HepG2 (cell line): ENCODE results near the gene ZNF526. TPM values are rescaled to one million over a fixed set of nuclear protein-coding genes. Genes with fewer than 3 reads are reported as not detected.

ENCODE experiments used
- ATF7-NPFF ChIP-seq: sonication (generic); formaldehyde crosslinking; IDR thresholded peaks from 2 replicates; pipeline ENCODE4 v1.8.1; 2023; ENCODE audit warnings: mild to moderate bottlenecking, low read depth, missing genetic modification reagents, moderate library complexity
- FOXO1 ChIP-seq: sonication (generic); formaldehyde crosslinking; IDR thresholded peaks from 2 replicates; pipeline ENCODE4 v1.4.0; 2020; ENCODE audit warnings: missing genetic modification reagents
- HMGA1 ChIP-seq: sonication (generic); formaldehyde crosslinking; conservative IDR thresholded peaks from 2 replicates; pipeline ENCODE4 v1.4.0; 2020; ENCODE audit warnings: missing genetic modification reagents
- MLX ChIP-seq: IDR thresholded peaks from 2 replicates; pipeline ENCODE4 v1.6.1; 2016
- PHF5A ChIP-seq: IDR thresholded peaks from one replicate; pipeline ENCODE4 v1.6.1; 2018; ENCODE audit warnings: low read depth, missing genetic modification reagents; ENCODE audit not compliant: unreplicated experiment
- SATB2 ChIP-seq: sonication (generic); formaldehyde crosslinking; IDR thresholded peaks from 2 replicates; pipeline ENCODE4 v1.5.0; 2020; ENCODE audit warnings: missing genetic modification reagents
- WIZ ChIP-seq: sonication (generic); formaldehyde crosslinking; IDR thresholded peaks from 2 replicates; pipeline ENCODE4 v1.5.1; 2020; ENCODE audit warnings: mild to moderate bottlenecking, missing genetic modification reagents
- ZBTB34 ChIP-seq: sonication (generic); formaldehyde crosslinking; IDR thresholded peaks from 2 replicates; pipeline ENCODE4 v1.8.0; 2022; ENCODE audit warnings: mild to moderate bottlenecking, missing genetic modification reagents
- ZFP41 ChIP-seq: sonication (generic); formaldehyde crosslinking; IDR thresholded peaks from 2 replicates; pipeline ENCODE4 v1.4.0; 2020; ENCODE audit warnings: mild to moderate bottlenecking, missing genetic modification reagents, borderline replicate concordance
- ZNF17 ChIP-seq: sonication (generic); formaldehyde crosslinking; IDR thresholded peaks from 2 replicates; pipeline ENCODE4 v1.5.0; 2020; ENCODE audit warnings: mild to moderate bottlenecking, missing genetic modification reagents
- ZNF20 ChIP-seq: sonication (generic); formaldehyde crosslinking; IDR thresholded peaks from 2 replicates; pipeline ENCODE4 v1.4.0; 2020; ENCODE audit warnings: mild to moderate bottlenecking, moderate library complexity, missing genetic modification reagents
- ZNF24 ChIP-seq: fragments of 450-650 bp; IDR thresholded peaks from 2 replicates; pipeline ENCODE4 v1.6.1; 2017; ENCODE audit warnings: antibody characterized with exemption, mild to moderate bottlenecking
- ZNF407 ChIP-seq: sonication (generic); formaldehyde crosslinking; IDR thresholded peaks from one replicate; pipeline ENCODE4 v1.5.1; 2020; ENCODE audit warnings: mild to moderate bottlenecking, missing genetic modification reagents; ENCODE audit errors: not compliant biosample characterization
- ZNF687 ChIP-seq: sonication (generic); formaldehyde crosslinking; IDR thresholded peaks from 2 replicates; pipeline ENCODE4 v1.5.1; 2020; ENCODE audit warnings: mild to moderate bottlenecking, missing genetic modification reagents, moderate library complexity
- polyA plus RNA-seq, 8 experiments: library from polyadenylated mRNA; depleted of rRNA in 3 of 8; stranded (reverse) in 7 of 8; unstranded in 1 of 8; fragments of >200 nt; fragmentation: Illumina TruSeq in 4 of 8; extraction: Trizol in 4 of 8; gene quantifications; 2 replicates each; pipeline versions ENCODE4 v1.2.1 to v1.2.3, GENCODE V29; 2011 to 2016; ENCODE audit warnings: low read depth in 4 of 8, missing spikeins in 1 of 8, mixed read lengths in 1 of 8; ENCODE audit not compliant: insufficient read depth in 1 of 8
- total RNA-seq, 5 experiments: library from RNA; depleted of rRNA; stranded (reverse); fragments of >200 nt; fragmentation: Illumina TruSeq; extraction: Trizol; gene quantifications; 2 replicates each; pipeline ENCODE4 v1.2.3, GENCODE V29; 2016; ENCODE audit warnings: low read depth in 1 of 5

ZNF526 gene
- total and polyA plus RNA-seq, 2 of the 13 experiments (the other 11 are each of a cell fraction or from before 2014, with no cell fraction given), result 3.3 to 8.4 TPM

GRCh38 chr19:42217520-42218437 is 2.3 kb upstream of the ZNF526 start, which contains the start of gene DEDD2 (continued):
- TF ChIP-seq ATF7-NPFF (CRISPR knock-in tag) (peak; percentile 75; the same call in 1 of the 2 replicates), MLX (CRISPR knock-in tag) (no peak), ZNF687 (CRISPR knock-in tag) (peak; percentile 84), HMGA1 (CRISPR knock-in tag) (no peak), WIZ (CRISPR knock-in tag) (no peak), PHF5A (CRISPR knock-in tag) (no peak), ZFP41 (CRISPR knock-in tag) (no peak), ZNF20 (CRISPR knock-in tag) (no peak), ZNF407 (CRISPR knock-in tag) (no peak), FOXO1 (0 out of 2 replicates have a peak, but pooled peaks have one; percentile 4), SATB2 (CRISPR knock-in tag) (0 out of 2 replicates have a peak, but pooled peaks have one; percentile 30), ZNF24 (no peak), ZNF17 (CRISPR knock-in tag) (no peak), ZBTB34 (no peak)
